Stimulated activated CD4-positive, alpha-beta T cell treated with anti-CD3 and anti-CD28 coated beads, TNF-alpha, amount 100 ng/mL, for 4 hours (primary cell): Measurements from ENCODE around the gene GIMAP4.
"Not testable (repeated sequence)": the region's sequence is repeated elsewhere in the genome, so short reads cannot be mapped to it uniquely, and the experiment has no call there.

Source experiments
- DNase-seq, 3 experiments: peaks; one replicate each; pipeline ENCODE4 v3.0.0-alpha.2; 2020; ENCODE audit warnings: low read depth in 3 of 3

The GIMAP4 gene

GRCh38 chr7:150580638-150581394, 13.6 kb downstream of the GIMAP4 start:
- DNase-seq = no peak

- DNase-seq = no peak
Measured at GRCh38 chr7:150585199-150585598, 18.0 kb downstream of the GIMAP4 start.

- DNase-seq = no peak
Measured at GRCh38 chr7:150586068-150586784, 19.0 kb downstream of the GIMAP4 start.

GRCh38 chr7:150586785-150587152, 19.6 kb downstream of the GIMAP4 start:
- DNase-seq = no peak

- DNase-seq = no peak
Measured at GRCh38 chr7:150587551-150587950, 20.4 kb downstream of the GIMAP4 start.

GRCh38 chr7:150594805-150595204, 27.6 kb downstream of the GIMAP4 start:
- DNase-seq = no peak

GRCh38 chr7:150595361-150595760, 28.2 kb downstream of the GIMAP4 start:
- DNase-seq = no peak

GRCh38 chr7:150603600-150603999, 36.4 kb downstream of the GIMAP4 start:
- DNase-seq = not testable (repeated sequence)

GRCh38 chr7:150610233-150610632, 43.0 kb downstream of the GIMAP4 start:
- no peak for DNase-seq

GRCh38 chr7:150612925-150613324, 45.7 kb downstream of the GIMAP4 start:
- no peak for DNase-seq

- DNase-seq = no peak
Measured at GRCh38 chr7:150613880-150614279, 46.7 kb downstream of the GIMAP4 start.

- not testable (repeated sequence) for DNase-seq
Measured at GRCh38 chr7:150614426-150614825, 47.2 kb downstream of the GIMAP4 start.

- DNase-seq = not testable (repeated sequence)
Measured at GRCh38 chr7:150615221-150615755, 48.1 kb downstream of the GIMAP4 start.

- DNase-seq = no peak
Measured at GRCh38 chr7:150620061-150620460, 52.9 kb downstream of the GIMAP4 start.

- no peak for DNase-seq
Measured at GRCh38 chr7:150620617-150621371, 53.6 kb downstream of the GIMAP4 start.

- DNase-seq = no peak
Measured at GRCh38 chr7:150621376-150621775, 54.2 kb downstream of the GIMAP4 start.
